ENCODE measurements around the gene SORCS1. TPM values are rescaled to one million over a fixed set of nuclear protein-coding genes. Genes with fewer than 3 reads are reported as not detected.
A peak's percentile ranks its signal among the peaks of the same experiment; 100 is the strongest.

Gene SORCS1
- total RNA-seq, 1 experiment from 2014 or later = 1.7 TPM

- H3K4me2 ChIP-seq (ENCODE audit: insufficient read depth, insufficient read length, low read length) = no peak overlapping the region
- H3K4ac ChIP-seq (ENCODE audit: low read depth, low read length) = no peak overlapping the region
- Mint-ChIP-seq H3K4me3 (no peak overlapping the region), H3K27ac (peak overlapping the region in 1 of 3 experiments; percentile 9; a peak in 1 of 7 replicates), H3K9me3 (no peaks in the 10 kb centered on the region), H3K36me3 (ENCODE audit: insufficient read depth in 1 of 3, low read depth in 3 of 3) (no peaks in the 10 kb centered on the region), H3K27me3 (ENCODE audit: low read depth) (no peaks in the 10 kb centered on the region), H3K4me1 (peaks cover 2 to 4% of the 10 kb centered on the region in 2 experiments; a peak in 2 of 4 replicates)
- no peak overlapping the region for H2BK15ac ChIP-seq (ENCODE audit: low read depth, low read length)
- WGBS (ENCODE audit: extremely low coverage, insufficient read length, low lambda C conversion rate) = no CpG with 5 or more reads among the region's 2 CpGs
- H4K91ac ChIP-seq (ENCODE audit: insufficient read length, low read depth, low read length) = no peak overlapping the region
- no peaks in the 10 kb centered on the region for H3K79me2 ChIP-seq (ENCODE audit: insufficient read depth, low read length)
- H2BK20ac ChIP-seq (ENCODE audit: low read depth, low read length, poor library complexity, severe bottlenecking) = no peak overlapping the region
- no peaks in the 10 kb centered on the region for H3K79me1 ChIP-seq (ENCODE audit: insufficient read depth, low read depth, low read length, poor library complexity, severe bottlenecking)
- no peak overlapping the region for H2BK12ac ChIP-seq (ENCODE audit: insufficient read length, low read depth, low read length)
- H2BK5ac ChIP-seq (ENCODE audit: insufficient read length, low read length) = no peak overlapping the region
- DNase-seq = no peak
- H4K5ac ChIP-seq (ENCODE audit: insufficient read length, low read depth, low read length) = no peak overlapping the region
- TF ChIP-seq, protein P1, sequence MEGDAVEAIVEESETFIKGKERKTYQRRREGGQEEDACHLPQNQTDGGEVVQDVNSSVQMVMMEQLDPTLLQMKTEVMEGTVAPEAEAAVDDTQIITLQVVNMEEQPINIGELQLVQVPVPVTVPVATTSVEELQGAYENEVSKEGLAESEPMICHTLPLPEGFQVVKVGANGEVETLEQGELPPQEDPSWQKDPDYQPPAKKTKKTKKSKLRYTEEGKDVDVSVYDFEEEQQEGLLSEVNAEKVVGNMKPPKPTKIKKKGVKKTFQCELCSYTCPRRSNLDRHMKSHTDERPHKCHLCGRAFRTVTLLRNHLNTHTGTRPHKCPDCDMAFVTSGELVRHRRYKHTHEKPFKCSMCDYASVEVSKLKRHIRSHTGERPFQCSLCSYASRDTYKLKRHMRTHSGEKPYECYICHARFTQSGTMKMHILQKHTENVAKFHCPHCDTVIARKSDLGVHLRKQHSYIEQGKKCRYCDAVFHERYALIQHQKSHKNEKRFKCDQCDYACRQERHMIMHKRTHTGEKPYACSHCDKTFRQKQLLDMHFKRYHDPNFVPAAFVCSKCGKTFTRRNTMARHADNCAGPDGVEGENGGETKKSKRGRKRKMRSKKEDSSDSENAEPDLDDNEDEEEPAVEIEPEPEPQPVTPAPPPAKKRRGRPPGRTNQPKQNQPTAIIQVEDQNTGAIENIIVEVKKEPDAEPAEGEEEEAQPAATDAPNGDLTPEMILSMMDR (conservative IDR thresholded peaks at IDR 0.05) = no peak
- H3K27ac ChIP-seq (ENCODE audit: insufficient read length, low read depth, low read length) = no peak overlapping the region
- H3K27me3 ChIP-seq (ENCODE audit: insufficient read depth, low read length) = no peaks in the 10 kb centered on the region
- H3K9me3 ChIP-seq (ENCODE audit: control insufficient read depth, low read depth, low read length) = no peaks in the 10 kb centered on the region
- no peak overlapping the region for H2BK120ac ChIP-seq (ENCODE audit: low read depth, low read length, poor library complexity, severe bottlenecking)
- H3K56ac ChIP-seq (ENCODE audit: insufficient read length, low read depth, low read length) = no peak overlapping the region
- no peak overlapping the region for H3K9ac ChIP-seq (ENCODE audit: extremely low read depth, insufficient read length, low read length)
- H2AFZ ChIP-seq (ENCODE audit: low read length) = no peak overlapping the region
- no peak overlapping the region for H4K8ac ChIP-seq (replicated peaks; ENCODE audit: insufficient read length, low read depth, low read length)
- H3K23me2 ChIP-seq (ENCODE audit: insufficient read length, low read depth, low read length, poor library complexity, severe bottlenecking) = no peaks in the 10 kb centered on the region
- H4K20me1 ChIP-seq (ENCODE audit: control insufficient read depth, insufficient read depth, insufficient read length) = no peaks in the 10 kb centered on the region
- no peak overlapping the region for H3K18ac ChIP-seq (ENCODE audit: insufficient read length, low read depth, low read length)
- H2AK5ac ChIP-seq (ENCODE audit: insufficient read length, low read length) = no peak overlapping the region
- H3K4me1 ChIP-seq (ENCODE audit: insufficient read depth, low read length) = no peaks in the 10 kb centered on the region
- H3K14ac ChIP-seq (ENCODE audit: insufficient read depth, low read length) = no peak overlapping the region
- no peak overlapping the region for H3K23ac ChIP-seq (ENCODE audit: insufficient read length, low read depth, low read length)
- no peak overlapping the region for H3T11ph ChIP-seq (ENCODE audit: low read length)
Measured at GRCh38 chr10:106696239-106696638, 468.3 kb downstream of the SORCS1 start.

Measured in H9 (cell line).